Stimulated activated CD8-positive, alpha-beta memory T cell treated with anti-CD3 and anti-CD28 coated beads, Interleukin-12 subunit alpha, Interleukin-12 subunit beta, amount 100 ng/mL, for 24 hours (primary cell): ENCODE measurements around the gene IGFBP7.

Source experiments
- DNase-seq: peaks from one replicate; pipeline ENCODE4 v3.0.0-alpha.2; 2020; ENCODE audit errors: extremely low read depth

IGFBP7 gene

DNA sequence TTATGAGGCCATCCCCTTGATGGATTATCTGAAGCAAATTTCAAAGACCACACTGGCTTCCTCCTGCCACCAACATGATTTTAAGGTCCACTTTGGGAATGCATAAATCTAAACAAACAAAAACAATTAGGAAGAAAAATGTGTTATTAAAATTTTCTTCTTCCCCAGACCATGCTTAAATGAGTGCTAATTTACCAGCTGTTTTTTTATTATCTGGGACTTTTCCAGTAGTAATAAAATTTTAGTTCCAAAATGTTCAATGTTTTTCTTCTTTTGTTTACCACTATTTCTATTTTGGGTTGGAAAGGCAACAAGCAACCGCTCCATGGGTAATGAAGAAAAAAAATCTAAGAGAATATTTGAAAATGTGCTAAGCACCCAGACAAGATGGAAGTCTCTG, 69.2 kb downstream of the IGFBP7 start:
- no peak for DNase-seq

DNA sequence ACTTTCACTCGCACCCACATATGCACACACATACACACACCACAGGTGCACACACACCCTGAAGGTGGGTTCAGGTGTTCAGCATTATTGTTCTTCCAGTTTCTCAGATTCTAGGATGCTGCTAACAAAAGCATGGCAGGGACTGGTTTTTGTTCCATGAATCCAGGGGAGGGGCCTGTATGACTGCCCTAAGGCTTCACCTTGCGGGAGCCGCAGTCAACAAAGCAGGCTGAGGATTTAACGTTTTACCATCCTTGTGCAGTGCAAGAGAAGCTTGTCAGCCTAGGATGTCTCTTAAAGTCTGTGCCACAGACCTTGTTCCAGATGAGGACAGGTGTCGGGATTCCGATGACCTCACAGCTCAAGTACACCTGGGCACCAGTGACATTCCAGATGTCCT, 69.7 kb downstream of the IGFBP7 start:
- DNase-seq, result no peak

DNA sequence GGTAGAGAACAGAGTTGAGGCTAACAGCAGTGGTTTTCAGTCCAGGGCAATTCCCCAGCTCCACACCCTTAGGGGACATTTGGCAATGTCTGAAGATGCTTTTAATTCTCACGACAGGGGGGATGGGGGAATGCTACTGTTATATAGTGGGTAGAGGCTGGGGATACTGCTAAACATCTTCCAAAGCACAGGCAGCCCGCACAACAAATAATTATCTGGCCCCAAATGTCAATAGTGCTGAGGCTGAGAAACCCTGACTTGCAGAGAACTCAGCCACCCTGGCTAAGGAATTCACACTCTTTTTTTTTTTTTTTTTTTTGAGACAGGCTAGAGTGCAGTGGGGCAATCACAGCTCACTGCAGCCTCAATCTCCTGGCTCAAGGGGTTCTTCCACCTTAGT, 70.8 kb downstream of the IGFBP7 start:
- DNase-seq, result no peak

DNA sequence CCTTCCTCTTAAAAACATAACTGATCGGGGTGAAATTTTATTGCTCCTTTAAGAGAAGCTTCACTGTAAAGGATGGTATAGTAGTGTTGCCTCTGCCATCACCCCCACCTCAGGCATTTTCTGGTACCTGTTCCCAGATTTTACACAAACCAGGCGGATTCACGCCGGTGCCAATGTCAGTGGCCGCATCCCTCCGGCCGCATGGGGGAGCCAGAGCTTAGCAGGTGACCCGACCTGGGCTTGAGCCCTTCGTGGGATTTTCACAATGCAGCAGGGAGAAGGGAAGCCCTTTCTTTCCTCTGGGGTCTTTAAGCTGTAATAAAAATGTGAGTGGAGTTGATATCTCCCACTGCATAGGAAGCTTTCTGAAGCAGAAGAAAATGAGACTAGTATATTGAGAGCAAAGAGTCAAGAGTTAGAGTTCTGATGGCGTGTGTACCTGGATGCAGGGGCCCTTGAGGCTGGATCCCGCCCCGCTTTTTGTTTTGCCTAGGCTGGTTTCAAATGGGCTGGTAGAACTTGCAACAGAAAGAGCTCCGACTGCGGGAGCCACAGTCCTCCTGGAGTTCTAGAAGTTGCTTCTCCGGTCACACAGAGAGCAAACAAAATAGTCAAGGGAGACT, 72.1 kb downstream of the IGFBP7 start:
- DNase-seq, result no peak

DNA sequence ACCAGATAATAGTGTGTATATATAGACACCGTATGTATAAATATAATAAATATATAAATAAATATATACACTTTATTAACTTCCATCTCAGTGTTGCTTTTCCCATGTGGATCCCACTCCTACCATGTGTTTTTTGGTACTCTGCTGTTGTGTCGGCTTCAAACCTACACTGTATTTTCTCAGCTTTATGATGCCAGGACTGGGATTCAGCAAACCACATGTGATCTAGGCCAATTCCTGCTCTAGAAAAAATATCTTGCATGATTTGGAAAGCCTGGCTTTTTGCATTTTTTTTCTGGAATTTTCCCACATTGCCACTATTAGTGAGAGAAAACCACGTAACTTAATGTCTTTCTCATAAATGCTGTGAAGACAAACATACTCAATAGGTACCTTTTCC, 75.7 kb downstream of the IGFBP7 start:
- DNase-seq, result no peak

DNA sequence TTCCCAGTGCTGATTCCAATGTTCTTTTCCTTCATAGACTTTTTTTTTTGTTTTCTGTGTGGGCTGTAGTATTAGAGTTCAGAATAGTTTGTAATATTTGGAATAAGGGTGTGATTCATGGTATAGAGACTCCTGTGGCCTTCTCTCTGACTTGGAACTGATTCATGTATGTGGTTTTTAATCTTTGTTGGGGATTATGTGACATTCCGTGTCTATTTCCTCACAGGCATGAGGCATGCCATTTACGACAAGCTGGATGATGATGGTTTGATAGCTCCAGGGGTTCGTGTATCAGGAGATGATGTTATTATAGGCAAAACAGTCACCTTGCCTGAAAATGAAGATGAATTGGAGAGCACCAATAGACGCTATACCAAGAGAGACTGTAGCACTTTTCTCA, 87.1 kb downstream of the IGFBP7 start:
- DNase-seq, result no peak

DNA sequence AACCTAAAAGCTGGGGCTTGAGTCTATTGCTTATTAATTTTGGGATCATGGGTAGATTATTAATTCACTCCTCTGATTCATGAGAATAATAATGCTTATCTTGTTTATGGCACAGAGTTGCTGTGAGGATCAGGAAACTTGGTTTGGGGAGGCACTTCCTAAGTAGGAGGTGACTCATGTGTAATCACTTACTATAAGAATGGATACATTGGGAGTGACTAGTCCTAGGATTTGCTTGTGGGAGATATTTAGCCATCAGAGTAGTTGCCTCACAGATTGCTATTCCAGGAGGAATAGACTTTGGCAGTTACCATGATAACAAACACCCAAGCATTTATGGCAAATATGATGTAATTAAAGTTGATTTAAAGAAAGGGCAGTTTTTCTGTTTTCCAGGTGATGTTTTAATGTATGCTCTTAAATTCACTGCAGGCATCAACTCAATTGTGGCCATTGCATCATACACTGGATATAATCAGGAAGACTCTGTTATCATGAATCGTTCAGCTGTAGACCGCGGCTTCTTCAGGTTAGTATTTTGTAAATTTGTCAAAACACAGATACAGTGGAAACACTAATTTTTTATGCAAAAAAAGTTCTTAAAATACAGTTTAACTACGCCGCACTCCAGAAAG, 89.6 kb downstream of the IGFBP7 start:
- DNase-seq, result no peak

DNA sequence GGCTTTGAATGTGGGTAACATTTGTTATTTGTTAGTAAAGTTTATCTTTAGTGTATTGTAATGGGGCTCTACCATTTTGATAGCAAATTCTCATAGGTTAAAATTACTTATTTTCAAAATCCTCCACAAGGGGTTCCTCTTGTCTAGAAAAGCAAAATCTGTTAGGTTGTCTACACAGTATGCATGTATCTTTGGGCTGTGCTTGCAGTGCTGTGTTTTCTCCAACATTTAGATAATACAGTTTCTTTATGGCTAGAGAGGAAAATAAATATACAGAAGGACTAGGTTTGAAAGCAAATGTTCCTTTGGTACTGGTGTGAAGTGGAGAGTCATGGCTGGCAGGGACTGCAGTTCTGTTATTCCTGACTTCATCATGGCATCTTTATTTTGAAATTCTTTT, 91.2 kb downstream of the IGFBP7 start:
- DNase-seq, result no peak

DNA sequence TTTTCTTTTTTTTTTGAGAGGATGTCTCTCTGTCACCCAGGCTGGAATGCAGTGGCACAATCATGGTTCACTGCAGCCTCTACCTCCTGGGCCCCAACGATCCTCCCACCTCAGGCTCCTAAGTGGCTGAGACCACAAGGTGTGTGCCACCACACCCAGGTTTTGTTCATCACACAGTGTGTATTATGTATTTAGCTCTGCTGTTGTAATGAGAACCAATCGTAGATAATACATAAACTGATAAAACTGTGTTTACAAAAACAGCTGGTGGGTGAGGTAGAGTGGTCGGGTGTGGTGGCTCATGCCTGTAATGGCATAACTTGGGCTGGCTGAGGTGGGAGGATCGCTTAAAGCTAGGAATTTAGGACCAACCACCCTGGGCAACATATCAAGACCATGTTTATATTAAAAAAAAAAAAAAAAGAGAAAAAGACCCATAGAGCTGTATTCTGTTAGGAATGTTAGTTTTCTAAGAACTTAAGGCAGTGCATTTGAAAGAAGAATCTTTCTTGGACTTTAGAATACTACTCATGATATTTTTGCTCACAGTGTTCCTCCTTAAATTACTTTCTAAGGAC, 96.6 kb downstream of the IGFBP7 start:
- DNase-seq, result no peak

DNA sequence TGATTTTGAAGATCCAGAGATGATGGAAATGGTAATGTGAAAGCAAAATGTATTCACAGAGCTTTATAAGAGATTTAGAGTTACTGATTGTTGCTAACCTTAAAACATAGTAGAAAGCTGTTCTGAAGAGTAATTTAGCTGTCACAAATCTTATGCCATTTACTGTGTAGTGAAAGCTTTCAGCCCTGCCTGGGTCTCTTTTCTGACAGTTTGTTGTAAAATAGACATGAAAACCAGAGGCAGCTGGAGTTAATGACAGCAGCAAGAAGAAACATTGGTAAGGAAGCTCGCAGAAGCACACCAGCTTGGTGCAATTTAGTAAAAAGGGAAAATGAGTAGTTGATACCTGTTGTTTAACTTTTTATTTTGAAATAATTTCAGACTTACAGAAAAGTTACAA, 110.4 kb downstream of the IGFBP7 start:
- DNase-seq, result no peak

DNA sequence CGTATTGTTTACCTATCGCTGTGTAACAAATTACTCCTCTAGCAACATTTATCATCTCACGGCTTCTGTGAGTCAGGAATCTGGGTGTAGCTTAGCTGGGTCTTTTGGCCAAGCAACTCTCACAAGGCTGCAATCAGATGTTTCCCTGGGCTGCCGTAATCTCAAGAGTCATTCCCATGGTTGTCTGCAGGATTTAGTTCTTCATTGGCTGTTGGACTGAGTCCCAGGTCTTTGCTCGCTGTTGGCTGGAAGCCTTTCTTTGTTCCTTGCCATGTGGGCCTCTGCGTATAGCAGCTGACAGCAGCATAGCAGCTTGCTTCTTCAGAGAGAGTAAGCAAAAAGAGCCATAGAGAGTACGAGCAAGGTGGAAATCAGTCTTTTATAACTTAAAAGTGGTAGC, 114.7 kb downstream of the IGFBP7 start:
- DNase-seq, result no peak

DNA sequence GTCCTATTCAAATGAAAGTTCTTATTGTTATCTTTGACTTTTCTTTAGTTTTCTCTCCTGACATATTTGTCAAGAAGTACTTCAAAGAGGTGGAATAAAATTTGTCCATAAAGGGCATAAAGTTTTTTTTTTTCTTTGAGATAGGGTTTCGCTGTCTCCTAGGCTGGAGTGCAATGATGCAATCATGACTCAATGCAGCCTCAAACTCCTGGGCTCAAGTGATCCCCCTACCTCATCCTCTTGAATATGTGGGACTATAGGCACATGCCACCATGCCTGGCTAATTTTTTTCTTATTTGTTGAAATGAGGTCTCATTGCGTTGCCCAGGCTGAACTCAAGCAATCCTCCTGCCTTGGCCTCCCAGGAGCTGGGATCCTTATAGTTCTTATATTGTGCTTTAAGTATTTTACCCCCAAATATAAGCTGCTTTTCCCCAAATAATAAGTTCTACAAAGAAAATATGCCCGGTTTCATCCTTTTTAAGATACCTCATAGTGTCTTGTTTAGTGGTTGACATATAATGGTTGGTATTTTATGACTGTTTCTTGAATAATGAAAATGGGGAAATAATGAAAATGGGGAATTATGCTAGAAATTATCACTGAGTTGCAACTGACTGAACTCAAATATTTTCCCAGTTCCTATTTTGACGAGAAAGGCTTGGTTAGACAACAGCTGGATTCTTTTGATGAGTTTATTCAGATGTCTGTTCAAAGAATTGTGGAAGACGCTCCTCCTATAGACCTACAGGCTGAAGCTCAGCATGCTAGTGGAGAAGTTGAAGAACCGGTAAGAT, 119.9 kb downstream of the IGFBP7 start:
- no peak for DNase-seq

DNA sequence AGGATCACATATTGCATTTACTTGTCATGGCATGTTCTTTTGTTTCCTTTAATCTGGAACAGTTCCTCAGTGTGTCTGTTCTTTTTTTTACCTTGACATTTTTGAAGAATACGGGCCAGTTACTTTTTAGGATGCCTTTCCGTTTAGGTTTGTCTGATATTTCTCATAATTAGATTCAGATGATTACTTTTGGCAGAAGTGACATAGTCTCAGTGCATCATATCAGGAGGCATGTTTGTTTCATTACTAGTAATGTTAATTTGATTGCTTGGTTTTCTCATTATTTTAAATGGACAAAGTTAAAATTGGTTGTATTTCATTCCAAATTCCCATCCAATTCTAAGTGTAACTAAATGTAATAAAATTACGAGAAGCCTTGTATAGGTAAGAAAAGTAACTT, 123.2 kb downstream of the IGFBP7 start:
- no peak for DNase-seq

DNA sequence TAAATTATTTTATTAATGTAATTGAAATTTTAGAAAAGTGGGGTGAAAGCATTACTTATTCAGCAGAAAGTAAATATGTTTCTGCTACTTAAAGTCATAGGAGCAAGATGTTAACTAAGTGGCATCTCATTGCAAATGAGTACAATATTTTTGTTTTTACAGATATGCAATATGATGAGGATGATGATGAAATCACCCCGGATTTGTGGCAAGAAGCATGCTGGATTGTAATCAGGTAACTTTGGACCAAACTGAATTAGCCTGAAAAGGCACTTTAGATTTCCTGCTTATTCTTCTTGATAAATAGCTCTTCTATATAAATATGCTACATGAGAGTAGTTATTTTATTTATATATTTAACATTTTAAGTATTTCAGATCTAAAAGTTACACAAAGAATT, 124.0 kb downstream of the IGFBP7 start:
- no peak for DNase-seq

DNA sequence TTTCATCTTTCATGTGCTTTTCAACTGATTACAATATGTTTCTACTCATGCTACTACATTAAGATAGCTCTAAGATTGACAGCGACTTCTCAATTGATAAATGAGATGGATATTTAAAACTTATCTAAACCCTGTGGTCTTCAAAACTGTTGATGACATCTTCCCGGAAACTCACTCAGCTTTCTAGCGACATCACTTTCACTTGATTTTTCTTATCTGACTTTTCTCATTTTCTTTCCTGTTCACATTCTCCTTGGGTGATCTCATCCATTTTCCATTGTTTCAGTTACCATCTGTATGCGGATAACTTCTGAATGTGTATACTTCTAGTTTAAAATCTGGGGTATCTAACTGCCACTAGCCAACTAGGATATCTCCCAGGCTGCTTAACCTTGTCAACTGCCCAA, 128.4 kb downstream of the IGFBP7 start:
- no peak for DNase-seq
